Measurements from ENCODE around the gene SNAPC1.

The SNAPC1 gene

GRCh38 chr14:61761959-61762786, at the start of gene SNAPC1 (continued):
- TF ChIP-seq, protein P1, sequence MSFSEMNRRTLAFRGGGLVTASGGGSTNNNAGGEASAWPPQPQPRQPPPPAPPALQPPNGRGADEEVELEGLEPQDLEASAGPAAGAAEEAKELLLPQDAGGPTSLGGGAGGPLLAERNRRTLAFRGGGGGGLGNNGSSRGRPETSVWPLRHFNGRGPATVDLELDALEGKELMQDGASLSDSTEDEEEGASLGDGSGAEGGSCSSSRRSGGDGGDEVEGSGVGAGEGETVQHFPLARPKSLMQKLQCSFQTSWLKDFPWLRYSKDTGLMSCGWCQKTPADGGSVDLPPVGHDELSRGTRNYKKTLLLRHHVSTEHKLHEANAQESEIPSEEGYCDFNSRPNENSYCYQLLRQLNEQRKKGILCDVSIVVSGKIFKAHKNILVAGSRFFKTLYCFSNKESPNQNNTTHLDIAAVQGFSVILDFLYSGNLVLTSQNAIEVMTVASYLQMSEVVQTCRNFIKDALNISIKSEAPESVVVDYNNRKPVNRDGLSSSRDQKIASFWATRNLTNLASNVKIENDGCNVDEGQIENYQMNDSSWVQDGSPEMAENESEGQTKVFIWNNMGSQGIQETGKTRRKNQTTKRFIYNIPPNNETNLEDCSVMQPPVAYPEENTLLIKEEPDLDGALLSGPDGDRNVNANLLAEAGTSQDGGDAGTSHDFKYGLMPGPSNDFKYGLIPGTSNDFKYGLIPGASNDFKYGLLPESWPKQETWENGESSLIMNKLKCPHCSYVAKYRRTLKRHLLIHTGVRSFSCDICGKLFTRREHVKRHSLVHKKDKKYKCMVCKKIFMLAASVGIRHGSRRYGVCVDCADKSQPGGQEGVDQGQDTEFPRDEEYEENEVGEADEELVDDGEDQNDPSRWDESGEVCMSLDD (tag by site-specific recombination; IDR thresholded peaks at IDR 0.05): no peak
- no peak for TF ChIP-seq ZBTB17 (tag by site-specific recombination; IDR thresholded peaks at IDR 0.05)
- TF ChIP-seq, protein P2, sequence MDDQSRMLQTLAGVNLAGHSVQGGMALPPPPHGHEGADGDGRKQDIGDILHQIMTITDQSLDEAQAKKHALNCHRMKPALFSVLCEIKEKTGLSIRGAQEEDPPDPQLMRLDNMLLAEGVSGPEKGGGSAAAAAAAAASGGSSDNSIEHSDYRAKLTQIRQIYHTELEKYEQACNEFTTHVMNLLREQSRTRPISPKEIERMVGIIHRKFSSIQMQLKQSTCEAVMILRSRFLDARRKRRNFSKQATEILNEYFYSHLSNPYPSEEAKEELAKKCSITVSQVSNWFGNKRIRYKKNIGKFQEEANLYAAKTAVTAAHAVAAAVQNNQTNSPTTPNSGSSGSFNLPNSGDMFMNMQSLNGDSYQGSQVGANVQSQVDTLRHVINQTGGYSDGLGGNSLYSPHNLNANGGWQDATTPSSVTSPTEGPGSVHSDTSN (CRISPR knock-in tag; IDR thresholded peaks at IDR 0.05): no peak
- TF ChIP-seq ZSCAN5A (tag by site-specific recombination; IDR thresholded peaks at IDR 0.05): no peak
- no peak for TF ChIP-seq OSR2 (tag by site-specific recombination; IDR thresholded peaks at IDR 0.05)
- TF ChIP-seq ZNF596 (tag by site-specific recombination; IDR thresholded peaks at IDR 0.05): no peak
- TF ChIP-seq ZNF248 (tag by site-specific recombination; IDR thresholded peaks at IDR 0.05): no peak
- no peak for TF ChIP-seq EGR2 (tag by site-specific recombination; IDR thresholded peaks at IDR 0.05; ENCODE audit: low read depth)
- TF ChIP-seq RBAK (tag by site-specific recombination; IDR thresholded peaks at IDR 0.05): no peak
- no peak for TF ChIP-seq ZNF16 (tag by site-specific recombination; IDR thresholded peaks at IDR 0.05; ENCODE audit: low read depth)
- no peak for TF ChIP-seq ZNF114 (tag by site-specific recombination; IDR thresholded peaks at IDR 0.05)
- no peak for TF ChIP-seq ZNF837 (tag by site-specific recombination; IDR thresholded peaks at IDR 0.05)
- peak; percentile 32; the same call in 1 of the 2 replicates for TF ChIP-seq ZIC2 (tag by site-specific recombination; IDR thresholded peaks at IDR 0.05)
- no peak; the same call in 1 of the 2 replicates for TF ChIP-seq KLF8 (tag by site-specific recombination; IDR thresholded peaks at IDR 0.05)
- TF ChIP-seq ZNF548 (tag by site-specific recombination; IDR thresholded peaks at IDR 0.05): no peak
- TF ChIP-seq ZNF707 (tag by site-specific recombination; IDR thresholded peaks at IDR 0.05): no peak
- TF ChIP-seq ZNF132 (tag by site-specific recombination; IDR thresholded peaks at IDR 0.05; ENCODE audit: borderline replicate concordance): no peak
- no peak for TF ChIP-seq ZNF311 (tag by site-specific recombination; IDR thresholded peaks at IDR 0.05; ENCODE audit: borderline replicate concordance)
- peak; percentile 13; the same call in 1 of the 2 replicates for TF ChIP-seq ZNF24 (tag by site-specific recombination; IDR thresholded peaks at IDR 0.05)
- TF ChIP-seq ZNF362 (tag by site-specific recombination; IDR thresholded peaks at IDR 0.05): no peak
- TF ChIP-seq, protein P3, sequence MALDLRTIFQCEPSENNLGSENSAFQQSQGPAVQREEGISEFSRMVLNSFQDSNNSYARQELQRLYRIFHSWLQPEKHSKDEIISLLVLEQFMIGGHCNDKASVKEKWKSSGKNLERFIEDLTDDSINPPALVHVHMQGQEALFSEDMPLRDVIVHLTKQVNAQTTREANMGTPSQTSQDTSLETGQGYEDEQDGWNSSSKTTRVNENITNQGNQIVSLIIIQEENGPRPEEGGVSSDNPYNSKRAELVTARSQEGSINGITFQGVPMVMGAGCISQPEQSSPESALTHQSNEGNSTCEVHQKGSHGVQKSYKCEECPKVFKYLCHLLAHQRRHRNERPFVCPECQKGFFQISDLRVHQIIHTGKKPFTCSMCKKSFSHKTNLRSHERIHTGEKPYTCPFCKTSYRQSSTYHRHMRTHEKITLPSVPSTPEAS (tag by site-specific recombination; IDR thresholded peaks at IDR 0.05): no peak
- no peak for TF ChIP-seq ZNF354C (tag by site-specific recombination; IDR thresholded peaks at IDR 0.05; ENCODE audit: borderline replicate concordance, low read depth)
- TF ChIP-seq GLI4 (tag by site-specific recombination; IDR thresholded peaks at IDR 0.05): 0 out of 2 replicates have a peak, but pooled peaks have one; percentile 16
- no peak for TF ChIP-seq GLI2 (tag by site-specific recombination; IDR thresholded peaks at IDR 0.05; ENCODE audit: borderline replicate concordance, low read depth)
- no peak for TF ChIP-seq ZNF792 (tag by site-specific recombination; IDR thresholded peaks at IDR 0.05)
- no peak for TF ChIP-seq ZBTB20 (tag by site-specific recombination; IDR thresholded peaks at IDR 0.05)

Measured in HEK293 (cell line).